Measurements from ENCODE around the gene LRRC75B.
"Not testable (repeated sequence)": the region's sequence is repeated elsewhere in the genome, so short reads cannot be mapped to it uniquely, and the experiment has no call there.

LRRC75B gene

DNA sequence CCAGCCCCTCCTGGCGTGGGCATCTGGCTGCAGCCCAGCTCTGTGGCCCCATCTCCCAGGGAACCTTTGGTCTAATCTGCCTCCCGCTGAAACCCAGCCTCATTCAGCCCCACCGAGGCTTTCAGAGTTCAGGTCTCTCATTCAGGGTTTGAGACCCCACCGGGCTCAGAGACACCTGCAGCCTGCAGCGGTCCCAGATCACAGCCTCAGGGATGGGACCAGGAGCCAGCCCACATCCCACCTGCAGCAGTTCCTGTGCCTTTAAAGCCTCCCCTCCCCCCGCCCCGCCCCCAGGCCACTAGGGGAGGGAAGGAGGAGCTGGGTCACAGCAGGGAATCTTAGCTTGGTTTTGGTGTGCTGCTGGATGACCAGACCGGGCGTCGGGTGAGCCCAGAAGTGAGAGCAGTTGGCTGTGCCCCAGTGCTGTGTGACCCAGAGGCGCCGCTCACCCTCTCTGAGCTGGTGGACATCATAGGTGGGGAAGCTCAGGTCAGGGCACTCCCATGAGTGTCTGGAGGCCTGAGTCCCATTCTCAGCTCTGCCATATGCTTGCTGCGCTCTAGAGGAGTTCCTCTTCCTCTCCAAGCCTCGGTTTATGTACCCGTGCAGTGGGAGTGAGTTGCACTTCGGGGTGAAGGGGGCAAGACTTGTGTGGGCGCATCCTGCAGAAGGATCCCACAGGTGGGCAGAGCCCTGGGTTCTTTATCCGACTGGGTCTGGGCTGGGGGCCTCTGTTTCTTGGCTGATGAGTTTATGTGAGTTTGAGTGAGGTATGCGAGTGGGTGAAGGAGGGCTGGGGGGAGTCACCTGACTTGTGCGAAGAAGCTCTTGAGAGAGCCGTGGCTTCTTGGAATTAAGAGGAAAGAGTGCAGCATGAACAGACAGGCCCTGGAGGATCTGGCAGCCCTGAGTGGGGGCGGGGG is 10.2 kb upstream of the LRRC75B start, which contains the start of gene GGT1:
TSS of gene GGT1 (plus strand) at position 347 of the 923 bp plus-strand sequence. CDS start 7,889 bp downstream, outside the sequence.
- DNase-seq (ENCODE audit: low read depth in 2 of 3, low spot score in 2 of 3): not testable (repeated sequence)

DNA sequence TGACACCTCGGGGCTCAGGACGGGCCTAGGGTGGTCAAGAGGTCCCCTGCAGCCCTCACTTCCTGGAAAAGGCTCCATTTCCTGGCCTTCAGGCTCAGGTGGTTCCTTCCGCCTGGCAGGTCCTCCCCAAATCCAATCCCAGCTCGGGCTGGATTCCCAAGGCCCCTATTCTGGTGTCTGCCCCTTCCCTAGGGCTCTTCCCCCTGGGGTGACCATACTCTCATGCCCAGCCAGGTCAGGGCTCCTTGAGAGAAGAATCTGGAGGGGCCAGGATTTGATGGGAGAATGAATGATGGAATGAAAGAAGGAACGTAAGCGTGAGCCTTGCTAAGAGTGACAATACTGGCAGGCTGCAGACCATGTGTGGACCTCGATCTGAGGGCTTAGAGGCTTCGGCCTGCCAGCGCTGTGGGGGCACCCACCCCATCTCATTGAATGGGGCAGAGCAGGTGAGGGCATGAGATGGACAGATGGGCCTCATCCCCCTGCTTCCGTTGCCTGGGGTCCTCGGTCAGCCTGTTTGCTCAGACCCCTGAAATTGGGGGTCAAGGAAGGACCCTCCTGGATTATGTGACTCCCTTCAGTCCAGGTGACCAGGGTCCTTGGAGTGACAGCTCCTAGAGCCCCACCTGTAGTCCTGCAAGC is 9.4 kb upstream of the LRRC75B start:
- not testable (repeated sequence) for DNase-seq (ENCODE audit: low read depth in 2 of 3, low spot score in 2 of 3)

DNA sequence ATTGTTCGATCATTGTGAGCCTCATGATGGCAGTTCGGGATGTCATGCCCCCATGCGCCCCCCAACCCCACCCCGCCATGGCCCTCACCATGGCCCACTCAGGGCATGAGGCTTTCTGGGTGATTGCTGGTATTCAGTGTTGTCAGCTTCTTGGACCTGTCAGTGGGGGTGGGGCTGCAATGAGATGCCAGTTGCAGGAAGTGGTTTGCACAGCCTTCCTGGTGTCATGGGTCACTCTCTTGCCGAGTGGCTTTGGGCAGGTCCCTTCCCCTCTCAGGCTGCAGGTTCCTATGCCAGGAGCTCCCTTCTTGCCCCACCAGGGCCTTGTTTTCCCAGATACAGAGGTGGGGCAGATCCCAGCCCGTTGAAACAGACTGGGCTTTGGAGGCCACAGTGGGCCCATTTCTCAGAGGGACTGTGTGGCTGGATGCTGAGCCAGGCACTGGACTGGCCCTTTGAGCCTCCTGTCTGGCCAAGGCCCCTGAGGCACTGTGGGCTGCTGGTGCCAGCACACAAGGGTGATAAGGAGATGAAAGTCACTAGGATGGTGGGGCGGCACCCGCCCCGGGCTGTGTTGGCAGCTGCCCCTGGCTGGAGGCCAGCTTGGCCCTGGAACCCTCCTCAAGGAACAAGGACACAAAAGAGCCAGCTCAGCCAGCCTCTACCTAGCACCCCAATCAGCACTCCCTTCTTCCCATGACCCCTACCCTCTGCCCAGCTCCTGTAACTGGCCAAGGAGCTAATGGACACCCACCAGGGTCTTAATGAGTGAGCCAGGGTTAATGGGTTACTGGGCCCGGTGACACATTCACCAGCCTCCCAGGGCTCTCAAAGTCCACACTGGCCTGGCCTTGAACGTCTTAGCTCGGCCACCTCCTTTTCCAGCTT is 8.6 kb upstream of the LRRC75B start:
- DNase-seq (ENCODE audit: low read depth in 2 of 3, low spot score in 2 of 3): no peak

DNA sequence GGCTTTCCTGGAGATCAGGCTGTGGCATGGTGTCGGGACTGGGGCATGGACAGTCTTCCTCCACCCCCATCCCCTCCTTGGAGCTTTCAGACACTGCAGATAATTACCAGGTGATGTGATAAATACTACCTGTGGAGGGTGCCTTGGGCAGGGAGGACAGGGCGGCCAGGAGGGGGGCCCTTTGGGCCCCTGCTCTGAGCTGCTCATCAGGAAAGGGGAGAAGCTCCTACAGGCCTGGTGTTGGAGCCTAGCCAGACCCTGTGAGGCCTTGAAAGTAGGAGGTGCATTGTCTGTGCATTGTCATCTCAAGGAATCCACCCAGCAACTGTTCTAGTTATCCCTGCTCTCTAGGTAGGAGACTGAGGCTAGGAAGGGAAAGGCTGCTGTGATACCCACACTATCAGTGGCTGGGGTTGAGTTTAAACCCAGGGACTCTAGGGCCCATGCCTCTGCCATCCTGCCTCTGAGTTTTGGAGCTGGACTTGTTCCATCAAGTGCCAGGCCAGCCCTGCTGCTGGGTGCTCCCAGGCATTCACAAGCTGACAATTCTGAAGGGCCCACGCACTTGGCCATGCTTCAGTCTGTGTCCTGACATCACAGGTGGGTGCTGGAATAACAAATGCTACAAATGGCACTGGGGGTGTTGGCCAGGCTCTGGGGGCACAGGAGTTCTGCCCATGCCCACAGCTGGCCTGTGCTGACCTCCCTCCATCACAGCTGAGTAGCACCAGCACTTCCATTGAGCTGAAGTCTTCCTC is 7.3 kb upstream of the LRRC75B start:
- not testable (repeated sequence) for DNase-seq (ENCODE audit: low read depth in 2 of 3, low spot score in 2 of 3)

DNA sequence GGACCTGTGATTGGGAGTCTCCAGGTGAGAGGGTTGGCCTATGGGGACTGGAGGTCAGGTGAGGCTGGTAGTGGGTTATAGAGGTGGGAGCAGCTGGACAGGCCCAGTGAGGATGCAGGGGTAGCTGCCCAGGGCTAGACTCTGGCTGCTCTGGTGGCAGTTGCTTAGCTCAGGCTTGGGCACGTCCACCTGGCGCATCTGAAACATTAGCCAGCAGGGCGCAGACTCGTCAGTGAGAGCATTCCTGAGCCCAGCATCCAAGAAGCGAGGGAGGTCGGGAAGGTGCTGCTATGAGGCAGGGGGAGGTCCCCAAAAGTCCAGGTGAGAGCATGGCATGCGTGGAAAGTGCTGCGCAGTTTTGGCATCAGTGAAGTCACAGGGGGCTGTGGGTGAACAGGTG is 6.6 kb upstream of the LRRC75B start:
- DNase-seq (ENCODE audit: low read depth in 2 of 3, low spot score in 2 of 3): no peak

DNA sequence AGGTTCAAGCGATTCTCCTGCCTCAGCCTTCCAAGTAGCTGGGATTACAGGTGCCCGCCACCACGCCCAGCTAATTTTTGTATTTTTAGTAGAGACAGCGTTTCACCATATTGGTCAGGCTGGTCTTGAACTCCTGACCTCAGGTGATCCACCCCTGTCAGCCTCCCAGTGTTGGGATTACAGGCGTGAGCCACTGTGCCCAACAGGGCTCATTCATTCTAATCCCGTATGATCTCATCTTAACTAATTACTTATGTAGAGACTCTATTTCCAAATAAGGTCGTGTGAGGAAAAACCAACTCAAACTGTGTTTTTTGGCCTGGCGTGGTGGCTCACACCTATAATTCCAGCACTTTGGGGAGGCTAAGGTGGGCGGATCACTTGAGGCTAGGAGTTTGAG is 4.2 kb upstream of the LRRC75B start:
- not testable (repeated sequence) for DNase-seq (ENCODE audit: low read depth in 2 of 3, low spot score in 2 of 3)

DNA sequence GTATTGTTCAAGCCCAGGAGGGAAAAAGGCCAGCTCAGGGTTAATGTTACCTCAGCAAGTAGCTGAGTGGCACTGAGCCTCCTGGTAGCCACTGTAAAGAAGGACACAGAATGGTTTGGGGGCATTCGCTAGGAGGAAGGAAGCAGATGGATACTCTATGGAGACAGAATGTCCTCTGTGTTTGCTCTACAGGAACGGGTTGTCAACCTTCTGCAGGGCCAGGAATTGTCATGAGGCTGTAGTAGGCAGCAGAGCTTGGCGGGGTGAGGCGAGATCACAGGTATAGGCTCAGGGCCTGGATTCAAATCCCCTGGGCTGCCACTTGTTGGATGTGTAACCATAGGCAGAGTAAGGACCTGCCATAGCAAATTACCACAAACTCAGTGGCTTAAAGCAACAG is 3.0 kb upstream of the LRRC75B start:
- DNase-seq (ENCODE audit: low read depth in 2 of 3, low spot score in 2 of 3): no peak

DNA sequence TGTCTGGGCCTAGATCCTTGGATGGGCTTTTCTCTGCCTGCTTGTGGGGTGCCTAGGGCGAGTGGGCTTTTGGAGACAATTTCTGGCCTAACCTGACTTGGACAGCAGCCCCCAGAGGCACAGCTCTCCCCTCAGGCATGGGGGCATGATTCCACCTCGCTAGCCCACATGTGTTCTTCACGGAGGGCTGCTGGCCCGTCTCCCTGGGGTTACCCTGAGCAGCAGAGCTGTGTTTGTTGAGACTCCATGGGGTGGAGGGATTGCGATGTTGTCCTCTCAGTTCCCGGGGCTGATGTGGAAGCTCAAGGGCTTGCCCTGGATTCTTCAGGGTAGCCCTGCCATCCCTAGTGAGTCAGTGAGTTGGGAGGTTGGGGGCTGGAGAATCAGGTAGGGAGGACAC is 2.4 kb upstream of the LRRC75B start:
- DNase-seq (ENCODE audit: low read depth in 2 of 3, low spot score in 2 of 3): no peak

- DNase-seq (ENCODE audit: low read depth in 2 of 3, low spot score in 2 of 3): no peak
These were observed 1.8 kb upstream of the LRRC75B start for GRCh38 chr22:24594569-24595120.

- DNase-seq (ENCODE audit: low read depth in 2 of 3, low spot score in 2 of 3): no peak
These were observed 1.1 kb upstream of the LRRC75B start for GRCh38 chr22:24593836-24594568.

GRCh38 chr22:24593559-24593835 is 624 bp upstream of the LRRC75B start:
- DNase-seq (ENCODE audit: low read depth in 2 of 3, low spot score in 2 of 3): not testable (repeated sequence)

GRCh38 chr22:24592058-24592850 is 619 bp downstream of the LRRC75B start:
- no peak for DNase-seq (ENCODE audit: low read depth in 2 of 3, low spot score in 2 of 3)

DNA sequence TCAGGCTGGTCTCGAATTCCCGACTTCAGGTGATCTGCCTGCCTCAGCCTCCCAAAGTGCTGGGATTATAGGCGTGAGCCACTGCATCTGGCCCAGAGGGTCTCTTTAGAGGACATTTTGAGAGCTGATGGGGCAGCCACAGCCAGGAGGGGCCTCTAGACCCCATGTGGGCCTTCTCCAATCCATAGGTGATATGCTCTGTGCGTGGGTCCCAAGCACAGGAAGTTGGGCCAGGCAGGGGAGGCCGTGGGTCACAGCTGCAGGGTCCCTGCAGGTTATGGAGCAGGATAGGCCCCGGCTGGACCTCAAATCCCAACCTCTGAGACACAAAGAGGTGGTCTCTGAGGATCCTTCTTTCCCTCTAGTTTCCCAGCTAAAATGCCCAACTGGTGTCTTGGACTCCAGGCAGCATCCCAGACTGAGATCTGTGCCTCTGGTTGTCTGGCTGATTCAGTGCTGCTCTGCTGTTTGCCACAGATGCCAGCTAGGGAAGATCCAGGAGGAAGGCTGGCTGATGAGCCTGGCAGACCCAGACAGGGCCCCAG is 1.5 kb downstream of the LRRC75B start:
- DNase-seq (ENCODE audit: low read depth in 2 of 3, low spot score in 2 of 3): no peak

- DNase-seq (ENCODE audit: low read depth in 2 of 3, low spot score in 2 of 3): no peak
These were observed 2.2 kb downstream of the LRRC75B start for GRCh38 chr22:24590596-24591173.

DNA sequence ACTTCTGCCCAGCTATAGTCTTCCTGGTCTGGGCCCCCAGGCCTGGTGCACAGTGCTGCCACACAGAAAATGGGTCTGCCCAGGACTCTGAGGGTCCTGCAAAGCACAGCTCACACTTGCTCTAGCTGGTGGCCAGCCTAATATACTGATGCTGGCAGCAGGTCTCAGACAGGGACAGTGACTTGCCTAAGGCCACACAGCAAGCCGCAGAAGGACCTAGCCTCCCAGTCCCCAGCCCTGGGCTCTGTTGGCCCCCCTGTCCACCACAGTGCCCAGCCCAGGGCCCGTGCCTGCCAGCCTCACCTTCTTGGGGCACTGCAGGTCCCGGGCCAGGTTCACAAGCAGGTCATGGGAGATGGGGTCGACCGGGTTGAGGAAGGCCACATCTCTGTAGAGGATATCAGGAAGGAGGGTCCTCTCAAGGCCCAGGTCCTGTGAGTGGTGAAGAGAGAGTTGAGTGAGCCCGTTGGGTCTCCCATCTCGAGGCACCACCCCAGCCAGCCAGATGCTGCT is 3.3 kb downstream of the LRRC75B start:
- no peak for DNase-seq (ENCODE audit: low read depth in 2 of 3, low spot score in 2 of 3)

- DNase-seq (ENCODE audit: low read depth in 2 of 3, low spot score in 2 of 3): no peak
These were observed 4.0 kb downstream of the LRRC75B start for GRCh38 chr22:24588757-24589481.

GRCh38 chr22:24588381-24588756 is 4.5 kb downstream of the LRRC75B start:
- DNase-seq (ENCODE audit: low read depth in 2 of 3, low spot score in 2 of 3): no peak

- DNase-seq (ENCODE audit: low read depth in 2 of 3, low spot score in 2 of 3): no peak
These were observed 4.9 kb downstream of the LRRC75B start for GRCh38 chr22:24587948-24588347.
